ENCODE data around the gene LAPTM5. TPM values are rescaled to one million over a fixed set of nuclear protein-coding genes. Genes with fewer than 3 reads are reported as not detected.

Gene LAPTM5
- total and polyA plus RNA-seq, 2 of the 8 experiments (the other 6 are each of a cell fraction or from before 2014, with no cell fraction given), result 0.37 to 1.4 TPM

- no peak for TF ChIP-seq CHD7 (IDR thresholded peaks at IDR 0.05; ENCODE audit: insufficient replicate concordance, low read length)
- no peak for TF ChIP-seq E2F6 (IDR thresholded peaks at IDR 0.05)
- TF ChIP-seq JUN (IDR thresholded peaks at IDR 0.05; ENCODE audit: low read depth, low read length), result no peak
- no peak for TF ChIP-seq BRCA1 (IDR thresholded peaks at IDR 0.05; ENCODE audit: low read depth, low read length)
These were observed 23.0 kb downstream of the LAPTM5 start (continued) for GRCh38 chr1:30734580-30734979.
